H9 (cell line): ENCODE measurements around the gene ALB. TPM values are rescaled to one million over a fixed set of nuclear protein-coding genes. Genes with fewer than 3 reads are reported as not detected.

Experiments
- DNase-seq: peaks from one replicate; pipeline ENCODE4 v3.0.0-alpha.2; 2017
- H2AFZ ChIP-seq: one replicate; pipeline ENCODE4 v1.6.1; 2013; ENCODE audit warnings: mild to moderate bottlenecking, low read length, control low read depth, moderate library complexity
- H2AK5ac ChIP-seq: 2 replicates; pipeline ENCODE4 v1.6.1; 2013; ENCODE audit warnings: low read length, control low read depth, mixed read lengths; ENCODE audit not compliant: insufficient read length
- H2BK120ac ChIP-seq: one replicate; pipeline ENCODE4 v1.6.1; 2013; ENCODE audit warnings: low read depth, mild to moderate bottlenecking, low read length, control low read depth, inconsistent platforms; ENCODE audit not compliant: poor library complexity, severe bottlenecking
- H2BK12ac ChIP-seq: 2 replicates; pipeline ENCODE4 v1.6.1; 2013; ENCODE audit warnings: low read length, control low read depth, mixed read lengths, low read depth; ENCODE audit not compliant: insufficient read length
- H2BK15ac ChIP-seq: 2 replicates; pipeline ENCODE4 v1.6.1; 2013; ENCODE audit warnings: low read depth, low read length, control low read depth
- H2BK20ac ChIP-seq: one replicate; pipeline ENCODE4 v1.6.1; 2013; ENCODE audit warnings: low read depth, mild to moderate bottlenecking, low read length, control low read depth, inconsistent platforms; ENCODE audit not compliant: poor library complexity, severe bottlenecking
- H2BK5ac ChIP-seq: 2 replicates; pipeline ENCODE4 v1.6.1; 2013; ENCODE audit warnings: low read length, control low read depth, mixed read lengths; ENCODE audit not compliant: insufficient read length
- H3K14ac ChIP-seq: 2 replicates; pipeline ENCODE4 v1.6.1; 2013; ENCODE audit warnings: low read length, control low read depth; ENCODE audit not compliant: insufficient read depth
- H3K18ac ChIP-seq: 2 replicates; pipeline ENCODE4 v1.6.1; 2013; ENCODE audit warnings: low read depth, mild to moderate bottlenecking, mixed read lengths, low read length, control low read depth; ENCODE audit not compliant: insufficient read length
- H3K23ac ChIP-seq: 2 replicates; pipeline ENCODE4 v1.6.1; 2013; ENCODE audit warnings: low read length, control low read depth, mixed read lengths, low read depth; ENCODE audit not compliant: insufficient read length
- H3K23me2 ChIP-seq: 2 replicates; pipeline ENCODE4 v1.6.1; 2013; ENCODE audit warnings: low read depth, mild to moderate bottlenecking, mixed read lengths, low read length, control low read depth; ENCODE audit not compliant: insufficient read length, poor library complexity, severe bottlenecking
- H3K27ac ChIP-seq: 2 replicates; pipeline ENCODE4 v1.5.1; 2013; ENCODE audit warnings: low read length, control low read depth, mixed read lengths, low read depth; ENCODE audit not compliant: insufficient read length
- H3K27me3 ChIP-seq: 2 replicates; pipeline ENCODE4 v1.6.1; 2013; ENCODE audit warnings: low read length, control low read depth, inconsistent platforms; ENCODE audit not compliant: insufficient read depth
- H3K4ac ChIP-seq: 2 replicates; pipeline ENCODE4 v1.6.1; 2013; ENCODE audit warnings: low read depth, mild to moderate bottlenecking, control low read depth, inconsistent platforms, low read length, moderate library complexity
- H3K4me1 ChIP-seq: 2 replicates; pipeline ENCODE4 v1.6.1; 2013; ENCODE audit warnings: low read length, control low read depth, inconsistent platforms; ENCODE audit not compliant: insufficient read depth
- H3K4me2 ChIP-seq: 2 replicates; pipeline ENCODE4 v1.6.1; 2013; ENCODE audit warnings: low read length, control low read depth, mixed read lengths; ENCODE audit not compliant: insufficient read length, insufficient read depth
- H3K56ac ChIP-seq: 2 replicates; pipeline ENCODE4 v1.6.1; 2013; ENCODE audit warnings: low read depth, mild to moderate bottlenecking, mixed read lengths, low read length, control low read depth; ENCODE audit not compliant: insufficient read length
- H3K79me1 ChIP-seq: 2 replicates; pipeline ENCODE4 v1.6.1; 2013; ENCODE audit warnings: low read depth, mild to moderate bottlenecking, moderate library complexity, low read length, control low read depth, inconsistent platforms; ENCODE audit not compliant: insufficient read depth, poor library complexity, severe bottlenecking
- H3K79me2 ChIP-seq: 2 replicates; pipeline ENCODE4 v1.6.1; 2013; ENCODE audit warnings: low read length, control low read depth, inconsistent platforms; ENCODE audit not compliant: insufficient read depth
- H3K9ac ChIP-seq: 2 replicates; pipeline ENCODE4 v1.6.1; 2013; ENCODE audit warnings: low read length, control low read depth, mixed read lengths; ENCODE audit not compliant: insufficient read length; ENCODE audit errors: extremely low read depth
- H3K9me3 ChIP-seq: one replicate; pipeline ENCODE4 v1.6.1; 2013; ENCODE audit warnings: low read depth, low read length, inconsistent platforms; ENCODE audit not compliant: control insufficient read depth
- H3T11ph ChIP-seq: one replicate; pipeline ENCODE4 v1.6.1; 2013; ENCODE audit warnings: mild to moderate bottlenecking, low read length, control low read depth, inconsistent platforms
- H4K20me1 ChIP-seq: one replicate; pipeline ENCODE4 v1.6.1; 2013; ENCODE audit not compliant: control insufficient read depth, insufficient read length, insufficient read depth
- H4K5ac ChIP-seq: 2 replicates; pipeline ENCODE4 v1.6.1; 2013; ENCODE audit warnings: low read depth, mild to moderate bottlenecking, mixed read lengths, low read length, control low read depth; ENCODE audit not compliant: insufficient read length
- H4K8ac ChIP-seq: replicated peaks from 2 replicates; pipeline ENCODE4 v1.6.1; 2013; ENCODE audit warnings: low read length, control low read depth, mixed read lengths, low read depth; ENCODE audit not compliant: insufficient read length
- H4K91ac ChIP-seq: 2 replicates; pipeline ENCODE4 v1.6.1; 2013; ENCODE audit warnings: low read depth, mild to moderate bottlenecking, moderate library complexity, mixed read lengths, low read length, control low read depth; ENCODE audit not compliant: insufficient read length
- H3K27ac Mint-ChIP-seq, 3 experiments: 2 replicates in 2 of 3; 3 replicates in 1 of 3; pipeline ENCODE4 v1.8.0; 2020 to 2021; ENCODE audit warnings: mixed read lengths in 3 of 3, mild to moderate bottlenecking in 1 of 3, moderate library complexity in 1 of 3
- H3K27me3 Mint-ChIP-seq: 2 replicates; pipeline ENCODE4 v1.8.0; 2021; ENCODE audit warnings: low read depth, mild to moderate bottlenecking, moderate library complexity, mixed read lengths
- H3K36me3 Mint-ChIP-seq, 3 experiments: 2 replicates in 2 of 3; 3 replicates in 1 of 3; pipeline ENCODE4 v1.8.0; 2020 to 2021; ENCODE audit warnings: low read depth in 3 of 3, mixed read lengths in 3 of 3; ENCODE audit not compliant: insufficient read depth in 1 of 3
- H3K4me1 Mint-ChIP-seq, 2 experiments: 2 replicates each; pipeline ENCODE4 v1.8.0; 2020; ENCODE audit warnings: mixed read lengths in 2 of 2
- H3K4me3 Mint-ChIP-seq, 2 experiments: 2 replicates in 1 of 2; 3 replicates in 1 of 2; pipeline ENCODE4 v1.8.0; 2020 to 2021; ENCODE audit warnings: mild to moderate bottlenecking in 2 of 2, mixed read lengths in 2 of 2, moderate library complexity in 1 of 2
- H3K9me3 Mint-ChIP-seq, 2 experiments: 2 replicates in 1 of 2; 3 replicates in 1 of 2; pipeline ENCODE4 v1.8.0; 2020; ENCODE audit warnings: mild to moderate bottlenecking in 2 of 2, mixed read lengths in 2 of 2, moderate library complexity in 1 of 2
- whole genome bisulfite sequencing: extraction: QIAGEN DNeasy Blood & Tissue Kit; methylation state at CpG from one replicate; pipeline ENCODE4 v1.1.7; 2013; ENCODE audit warnings: missing lambda C conversion rate, low lambda C conversion rate, mixed read lengths; ENCODE audit not compliant: insufficient read length; ENCODE audit errors: extremely low coverage; 5-methylcytosine and 5-hydroxymethylcytosine counted together
- total RNA-seq: library from RNA; stranded (reverse); gene quantifications from 2 replicates; pipeline ENCODE4 v1.2.1, GENCODE V29; 2021
- TF ChIP-seq, protein P1 (sequence below): fragments of 200-600 bp; sonication (generic); conservative IDR thresholded peaks from 3 replicates; pipeline ENCODE4 v1.8.0; 2021; ENCODE audit warnings: antibody characterized with exemption, mild to moderate bottlenecking

ALB gene
- total RNA-seq, 1 experiment from 2014 or later = not detected

DNA sequence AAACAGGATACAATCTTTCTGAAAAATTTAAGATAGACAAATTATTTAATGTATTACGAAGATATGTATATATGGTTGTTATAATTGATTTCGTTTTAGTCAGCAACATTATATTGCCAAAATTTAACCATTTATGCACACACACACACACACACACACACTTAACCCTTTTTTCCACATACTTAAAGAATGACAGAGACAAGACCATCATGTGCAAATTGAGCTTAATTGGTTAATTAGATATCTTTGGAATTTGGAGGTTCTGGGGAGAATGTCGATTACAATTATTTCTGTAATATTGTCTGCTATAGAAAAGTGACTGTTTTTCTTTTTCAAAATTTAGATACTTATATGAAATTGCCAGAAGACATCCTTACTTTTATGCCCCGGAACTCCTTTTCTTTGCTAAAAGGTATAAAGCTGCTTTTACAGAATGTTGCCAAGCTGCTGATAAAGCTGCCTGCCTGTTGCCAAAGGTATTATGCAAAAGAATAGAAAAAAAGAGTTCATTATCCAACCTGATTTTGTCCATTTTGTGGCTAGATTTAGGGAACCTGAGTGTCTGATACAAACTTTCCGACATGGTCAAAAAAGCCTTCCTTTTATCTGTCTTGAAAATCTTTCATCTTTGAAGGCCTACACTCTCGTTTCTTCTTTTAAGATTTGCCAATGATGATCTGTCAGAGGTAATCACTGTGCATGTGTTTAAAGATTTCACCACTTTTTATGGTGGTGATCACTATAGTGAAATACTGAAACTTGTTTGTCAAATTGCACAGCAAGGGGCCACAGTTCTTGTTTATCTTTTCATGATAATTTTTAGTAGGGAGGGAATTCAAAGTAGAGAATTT, 5.2 kb downstream of the ALB start:
- no peaks in the 10 kb centered on the region for H3K9me3 Mint-ChIP-seq

More for the DNA sequence above, 5.2 kb downstream of the ALB start:
- no peak overlapping the region for H3K4me3 Mint-ChIP-seq
- Histone ChIP-seq H2AK5ac (no peak overlapping the region), H4K5ac (no peak overlapping the region), H2BK15ac (no peak overlapping the region), H4K20me1 (no peaks in the 10 kb centered on the region), H2BK120ac (no peak overlapping the region), H4K8ac (no peak overlapping the region), H3K23ac (no peak overlapping the region), H3K4ac (no peak overlapping the region), H4K91ac (no peak overlapping the region), H3K9ac (no peak overlapping the region), H2BK5ac (no peak overlapping the region), H3K4me1 (0 out of 2 replicates have a peak, but pooled peaks cover 2% of the 10 kb centered on the region), H2AFZ (no peak overlapping the region), H3K79me2 (no peaks in the 10 kb centered on the region), H3K27me3 (no peaks in the 10 kb centered on the region), H2BK12ac (no peak overlapping the region), H2BK20ac (no peak overlapping the region), H3K4me2 (no peak overlapping the region), H3K18ac (no peak overlapping the region), H3K56ac (no peak overlapping the region), H3K27ac (no peak overlapping the region), H3K79me1 (no peaks in the 10 kb centered on the region), H3K23me2 (no peaks in the 10 kb centered on the region), H3T11ph (no peak overlapping the region), H3K14ac (no peak overlapping the region), H3K9me3 (no peaks in the 10 kb centered on the region)
- TF ChIP-seq, protein P1, sequence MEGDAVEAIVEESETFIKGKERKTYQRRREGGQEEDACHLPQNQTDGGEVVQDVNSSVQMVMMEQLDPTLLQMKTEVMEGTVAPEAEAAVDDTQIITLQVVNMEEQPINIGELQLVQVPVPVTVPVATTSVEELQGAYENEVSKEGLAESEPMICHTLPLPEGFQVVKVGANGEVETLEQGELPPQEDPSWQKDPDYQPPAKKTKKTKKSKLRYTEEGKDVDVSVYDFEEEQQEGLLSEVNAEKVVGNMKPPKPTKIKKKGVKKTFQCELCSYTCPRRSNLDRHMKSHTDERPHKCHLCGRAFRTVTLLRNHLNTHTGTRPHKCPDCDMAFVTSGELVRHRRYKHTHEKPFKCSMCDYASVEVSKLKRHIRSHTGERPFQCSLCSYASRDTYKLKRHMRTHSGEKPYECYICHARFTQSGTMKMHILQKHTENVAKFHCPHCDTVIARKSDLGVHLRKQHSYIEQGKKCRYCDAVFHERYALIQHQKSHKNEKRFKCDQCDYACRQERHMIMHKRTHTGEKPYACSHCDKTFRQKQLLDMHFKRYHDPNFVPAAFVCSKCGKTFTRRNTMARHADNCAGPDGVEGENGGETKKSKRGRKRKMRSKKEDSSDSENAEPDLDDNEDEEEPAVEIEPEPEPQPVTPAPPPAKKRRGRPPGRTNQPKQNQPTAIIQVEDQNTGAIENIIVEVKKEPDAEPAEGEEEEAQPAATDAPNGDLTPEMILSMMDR = no peak
- no peak for DNase-seq
- peak overlapping the region in 1 of 3 experiments; percentile 22; a peak in 1 of 7 replicates for H3K27ac Mint-ChIP-seq
- no CpG with 5 or more reads among the region's 6 CpGs for WGBS
- H3K4me1 Mint-ChIP-seq = peaks cover 10 to 14% of the 10 kb centered on the region in 2 experiments
- H3K27me3 Mint-ChIP-seq = no peaks in the 10 kb centered on the region
- H3K36me3 Mint-ChIP-seq = no peaks in the 10 kb centered on the region
